GM21717 (cell line): ENCODE data around the gene PAK5.

Experiments
- ATAC-seq: cut with Tn5 transposase; IDR thresholded peaks from one replicate; pipeline ENCODE4 v1.9.1; 2021; ENCODE audit warnings: mild to moderate bottlenecking, moderate library complexity; ENCODE audit not compliant: unreplicated experiment

The PAK5 gene

DNA sequence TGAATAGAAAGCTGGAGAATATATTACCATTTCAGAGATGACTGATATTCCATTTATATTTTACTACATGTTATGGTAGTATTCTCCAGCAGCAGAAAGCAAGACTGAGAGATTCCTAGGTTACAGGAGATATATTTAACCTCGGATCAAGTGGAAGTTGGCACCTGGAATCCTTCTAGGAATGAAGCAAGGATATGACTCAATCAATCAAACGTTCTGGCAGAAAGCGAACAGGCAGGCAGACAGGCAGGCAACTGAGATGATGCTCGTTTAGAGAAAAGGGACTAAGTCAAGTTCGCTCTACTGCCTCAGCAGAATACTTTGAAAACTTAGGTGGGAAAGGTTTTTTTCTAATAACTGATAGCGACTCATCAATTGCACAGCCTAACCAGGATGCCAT is 46.2 kb downstream of the PAK5 start:
- no peak for ATAC-seq

DNA sequence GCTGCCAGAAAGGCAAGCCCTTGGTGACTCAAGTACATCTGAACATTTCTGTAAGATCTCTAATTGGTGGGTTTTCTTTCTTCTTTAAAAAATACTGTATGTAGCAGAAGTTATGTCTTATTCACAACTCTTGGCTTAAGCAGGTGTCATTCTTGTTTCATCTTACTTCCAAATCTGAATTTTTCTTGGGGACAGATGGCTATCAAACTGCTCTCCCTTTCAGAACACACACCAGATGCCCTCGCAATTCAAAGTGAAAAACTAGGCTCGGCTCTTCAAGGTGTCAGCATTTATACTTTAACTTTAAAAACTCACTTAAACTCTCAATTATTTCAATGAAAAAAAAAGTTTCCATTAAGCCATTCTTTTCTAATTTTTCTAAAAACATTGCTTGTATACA is 49.7 kb downstream of the PAK5 start:
- ATAC-seq: no peak

DNA sequence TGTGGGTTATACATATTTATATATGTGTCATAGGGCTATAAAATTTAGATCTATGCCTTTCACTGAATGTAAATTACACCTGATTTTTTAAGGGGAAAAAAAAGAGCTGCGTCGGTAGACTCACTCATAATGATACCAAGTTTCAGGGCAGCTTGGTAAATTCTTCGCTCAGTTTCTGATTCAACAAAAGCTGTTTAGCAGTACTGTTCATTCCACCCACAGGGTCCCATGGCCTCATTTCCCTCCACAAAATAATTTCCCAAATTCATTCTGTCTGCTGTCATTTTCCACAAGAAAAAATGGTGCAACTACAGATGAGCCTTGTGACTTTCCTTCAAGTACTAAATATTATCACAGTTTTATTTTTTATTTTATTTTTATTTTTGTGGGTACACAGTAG is 63.7 kb downstream of the PAK5 start:
- ATAC-seq: no peak

DNA sequence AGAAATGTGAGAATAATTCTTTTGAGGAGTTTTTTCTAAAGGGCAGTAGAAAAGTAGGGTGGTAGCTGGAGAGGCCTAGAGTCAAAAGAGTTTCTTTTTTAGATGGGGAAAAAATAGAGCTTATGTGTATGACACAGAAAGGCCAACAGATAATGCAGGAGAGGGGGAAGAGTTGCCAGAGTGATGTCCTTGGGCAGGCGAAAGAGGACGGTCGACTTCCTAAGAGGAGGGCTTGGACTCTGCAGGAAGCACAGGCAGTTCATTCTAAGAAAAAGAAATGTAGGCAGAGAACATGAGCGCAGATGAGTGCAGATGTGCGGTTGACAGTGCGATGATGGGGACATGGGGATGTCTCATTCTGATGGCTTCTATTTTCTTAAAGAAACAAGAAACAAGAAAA is 68.9 kb downstream of the PAK5 start:
- no peak for ATAC-seq

DNA sequence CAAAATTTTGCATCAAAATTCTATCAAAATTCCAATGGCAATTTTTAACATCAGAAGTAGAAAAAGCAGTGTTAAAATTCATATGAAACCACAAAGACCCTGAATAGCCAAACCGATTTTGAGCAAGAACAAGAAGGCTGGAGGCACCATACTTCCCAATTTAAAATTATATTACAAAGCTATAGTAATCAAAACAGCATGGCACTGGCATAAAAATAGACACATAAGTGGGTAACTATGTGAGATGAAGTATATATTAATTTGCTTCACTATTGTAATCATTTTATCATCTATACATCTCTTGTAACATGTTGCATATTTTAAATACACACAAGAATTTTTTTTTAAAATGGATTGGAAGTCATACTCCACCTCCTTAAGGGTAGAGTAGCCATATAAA is 77.4 kb downstream of the PAK5 start:
- ATAC-seq: no peak

DNA sequence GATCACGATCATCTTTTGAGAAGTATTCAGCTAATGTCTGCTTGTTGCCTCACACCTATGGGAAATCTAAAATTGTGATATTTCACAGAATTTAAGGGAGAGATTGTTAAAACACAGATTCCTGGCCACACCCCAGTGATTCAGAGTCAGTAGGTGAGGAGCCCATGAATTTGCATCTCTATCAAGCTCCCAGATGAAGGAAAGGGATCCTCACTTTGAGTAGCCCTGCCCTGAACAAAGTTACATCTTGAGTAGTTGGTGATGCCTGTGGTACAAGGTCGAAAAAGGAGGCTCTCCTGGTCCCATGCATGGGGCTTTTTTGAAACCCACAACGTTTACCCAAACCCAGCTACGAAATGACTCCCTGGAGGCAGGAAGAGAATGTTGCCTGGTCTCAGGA is 79.5 kb downstream of the PAK5 start:
- ATAC-seq: no peak

DNA sequence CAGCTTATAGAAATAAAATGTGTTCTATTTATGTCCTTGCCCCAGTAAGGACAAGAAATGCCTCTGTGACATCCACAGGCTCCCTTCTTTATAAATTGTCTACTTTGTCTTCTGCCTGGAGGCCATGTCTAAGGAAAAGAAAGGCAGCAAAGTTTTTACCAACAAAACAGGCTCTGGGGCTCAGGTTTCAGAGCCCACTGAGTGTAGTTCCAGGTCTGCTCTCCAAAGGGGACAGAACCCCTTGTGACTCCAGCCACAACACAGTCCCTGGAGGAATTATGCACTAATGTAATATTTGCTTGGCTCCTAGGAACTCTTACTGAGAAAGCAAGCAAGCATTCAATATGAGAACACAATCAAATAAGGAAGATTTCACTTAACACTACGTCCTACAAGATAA is 80.1 kb downstream of the PAK5 start:
- no peak for ATAC-seq

DNA sequence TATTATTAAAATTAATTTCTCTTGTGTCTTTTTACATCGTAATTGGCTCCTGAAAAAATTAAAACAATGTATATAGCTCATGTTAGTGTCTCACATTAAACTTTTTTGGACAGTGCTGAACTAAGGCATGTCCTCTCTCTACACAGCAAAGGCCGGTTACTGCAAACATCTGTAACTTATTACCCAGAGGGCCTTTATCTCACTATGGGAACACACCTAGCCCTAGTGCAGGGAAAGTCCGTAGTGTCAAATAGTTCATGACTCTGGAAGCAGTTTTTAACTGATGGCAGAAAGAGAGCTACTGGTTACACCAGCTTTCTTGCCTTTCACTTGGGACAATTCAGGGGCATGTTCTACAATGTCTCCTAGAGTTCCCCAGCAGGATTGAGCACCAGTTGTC is 82.2 kb downstream of the PAK5 start:
- ATAC-seq: no peak

DNA sequence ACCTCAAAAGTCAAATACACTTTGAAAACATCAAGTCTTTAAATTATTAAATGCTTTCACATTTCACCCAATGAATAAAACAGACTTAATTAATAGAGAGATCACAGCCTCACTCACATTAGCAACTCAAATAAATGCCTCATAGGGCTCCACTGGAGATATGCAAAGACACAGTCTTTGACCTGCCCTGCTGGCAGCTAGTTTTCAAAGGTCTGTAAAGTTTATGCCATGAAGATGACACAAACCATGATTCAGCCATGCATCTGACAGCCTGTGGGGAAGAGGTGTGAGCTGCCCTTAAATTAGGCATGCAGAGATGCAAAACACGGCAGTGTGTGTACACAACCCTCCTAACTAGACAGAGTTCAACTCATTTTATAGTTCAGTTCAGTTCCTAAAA is 83.6 kb downstream of the PAK5 start:
- no peak for ATAC-seq

DNA sequence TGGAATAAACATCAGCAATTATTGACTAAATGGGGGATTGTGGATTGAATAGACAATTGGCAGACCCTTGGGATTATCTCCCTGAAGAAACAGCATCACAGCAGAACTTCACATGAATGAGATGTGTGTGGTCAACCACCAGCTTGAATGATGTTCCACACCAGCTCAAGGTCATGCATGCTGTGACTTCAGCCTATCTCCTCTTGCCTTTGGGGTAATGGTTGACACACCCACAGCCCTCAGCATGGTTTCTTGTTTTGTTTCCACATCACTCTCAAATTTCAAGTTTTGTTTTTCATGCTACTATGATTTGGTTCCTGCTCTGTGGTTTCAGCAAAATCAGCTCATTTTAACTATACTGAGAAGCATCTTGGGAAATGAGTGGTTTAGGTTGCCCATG is 94.3 kb downstream of the PAK5 start:
- ATAC-seq: peak; percentile 53

DNA sequence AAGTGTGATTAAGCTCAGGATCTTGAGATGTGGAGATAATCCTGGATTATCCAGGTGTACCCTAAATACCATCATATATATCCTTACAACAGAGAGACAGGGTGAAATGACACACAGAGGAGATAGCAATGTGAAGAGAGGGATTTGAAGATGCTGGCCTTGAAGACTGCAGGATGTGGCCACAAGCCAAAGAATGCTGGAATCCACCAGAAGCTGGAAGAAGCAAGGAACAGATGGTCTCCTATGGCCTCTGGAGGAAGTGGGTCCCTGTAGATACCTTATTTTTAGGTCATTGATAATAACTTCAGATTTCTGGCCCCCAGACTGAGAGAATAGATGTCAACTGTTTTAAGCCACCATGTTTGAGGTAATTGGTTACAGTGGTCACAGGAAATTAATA is 95.0 kb downstream of the PAK5 start:
- ATAC-seq: no peak

DNA sequence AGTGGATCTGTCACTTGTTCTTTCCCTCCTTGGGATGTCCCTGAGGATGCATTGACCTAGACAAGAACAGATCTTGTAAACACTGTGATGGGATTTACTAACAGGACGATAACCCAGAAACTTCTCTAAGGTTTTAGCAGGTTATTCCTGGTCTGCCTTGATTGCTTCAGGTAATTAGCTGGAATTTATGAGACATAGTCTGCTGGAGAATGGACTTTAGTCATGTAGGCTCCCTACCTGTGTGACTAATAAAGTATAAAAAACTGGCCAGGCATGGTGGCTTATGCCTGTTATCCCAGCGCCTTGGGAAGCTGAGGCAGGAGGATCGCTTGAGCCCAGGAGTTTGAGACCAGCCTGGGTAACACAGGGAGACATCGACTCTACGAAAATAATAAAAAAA is 96.1 kb downstream of the PAK5 start:
- ATAC-seq: no peak

DNA sequence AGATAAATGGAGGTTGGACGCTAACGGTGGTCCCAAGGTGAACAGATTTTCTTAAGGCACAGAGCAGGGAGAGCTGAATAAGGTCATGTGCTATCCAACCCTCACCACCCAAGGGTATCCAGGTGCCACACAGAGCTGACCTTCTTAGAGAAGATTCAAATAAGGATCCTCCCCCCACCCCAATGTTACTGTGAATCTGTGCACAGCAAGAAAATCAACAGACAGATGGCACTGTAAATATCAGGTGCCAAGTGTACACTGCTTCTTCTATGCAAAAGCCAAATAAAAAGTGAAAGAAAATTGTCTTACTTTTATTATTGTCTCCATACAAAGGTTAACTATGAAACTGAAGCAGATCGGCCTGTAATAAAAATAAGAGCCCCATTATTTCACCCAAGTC is 96.9 kb downstream of the PAK5 start:
- ATAC-seq: no peak

DNA sequence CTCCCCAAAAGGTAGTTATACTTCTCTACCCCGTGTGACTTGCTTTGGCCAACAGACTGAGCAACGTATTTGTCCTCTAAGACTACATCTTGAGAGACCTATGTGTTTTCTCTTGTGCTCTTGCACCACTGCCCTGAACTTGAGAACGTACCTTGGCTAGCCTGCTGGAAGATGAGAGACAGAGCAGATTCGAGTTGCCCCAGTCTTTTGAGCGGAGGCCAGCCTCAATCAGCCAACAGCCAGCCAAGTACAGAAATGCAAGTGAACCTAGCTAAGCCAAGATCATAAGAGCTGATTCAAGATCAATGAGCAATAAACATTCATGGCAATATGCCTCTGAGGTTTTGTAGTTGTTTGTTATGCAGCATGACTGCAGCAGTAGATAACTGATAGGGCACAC is 98.4 kb downstream of the PAK5 start:
- no peak for ATAC-seq

DNA sequence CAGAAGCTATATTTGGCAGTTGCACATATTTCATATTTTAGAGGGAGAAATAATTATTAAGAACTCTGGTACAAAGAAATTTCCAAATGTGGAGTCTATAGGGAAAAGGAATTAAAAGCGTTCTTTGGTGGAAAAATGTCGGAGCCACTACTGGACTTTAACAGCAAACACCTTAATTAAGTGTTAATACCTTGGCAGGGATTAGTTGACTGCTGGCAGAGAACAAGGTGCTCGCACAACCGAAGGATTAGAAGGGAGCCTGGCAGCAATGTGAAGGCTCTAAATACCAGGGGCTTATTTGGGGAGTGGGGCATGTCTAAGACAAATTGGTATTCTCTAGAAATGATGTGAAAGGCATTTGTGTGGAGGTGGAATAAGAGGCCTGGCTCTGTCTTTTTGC is 98.9 kb downstream of the PAK5 start:
- no peak for ATAC-seq

DNA sequence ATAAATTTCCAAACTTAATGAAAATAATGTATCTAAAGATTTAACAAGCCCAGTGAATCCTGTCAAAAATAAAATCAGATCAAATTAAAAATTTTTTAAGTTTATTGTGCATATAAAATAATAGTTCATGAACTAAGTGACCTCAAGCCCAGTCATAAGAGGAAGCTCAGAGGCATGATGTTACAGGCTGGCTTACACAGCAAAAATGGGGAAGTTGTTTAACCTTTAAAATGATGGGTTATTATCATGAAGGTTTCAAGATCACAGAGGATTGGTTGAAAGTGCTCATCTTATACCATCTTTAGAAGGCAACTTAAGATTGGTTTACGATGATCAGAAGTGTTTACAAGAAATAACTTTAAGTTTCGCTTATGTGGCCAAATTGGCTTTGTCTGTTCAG is 102.5 kb downstream of the PAK5 start:
- no peak for ATAC-seq

DNA sequence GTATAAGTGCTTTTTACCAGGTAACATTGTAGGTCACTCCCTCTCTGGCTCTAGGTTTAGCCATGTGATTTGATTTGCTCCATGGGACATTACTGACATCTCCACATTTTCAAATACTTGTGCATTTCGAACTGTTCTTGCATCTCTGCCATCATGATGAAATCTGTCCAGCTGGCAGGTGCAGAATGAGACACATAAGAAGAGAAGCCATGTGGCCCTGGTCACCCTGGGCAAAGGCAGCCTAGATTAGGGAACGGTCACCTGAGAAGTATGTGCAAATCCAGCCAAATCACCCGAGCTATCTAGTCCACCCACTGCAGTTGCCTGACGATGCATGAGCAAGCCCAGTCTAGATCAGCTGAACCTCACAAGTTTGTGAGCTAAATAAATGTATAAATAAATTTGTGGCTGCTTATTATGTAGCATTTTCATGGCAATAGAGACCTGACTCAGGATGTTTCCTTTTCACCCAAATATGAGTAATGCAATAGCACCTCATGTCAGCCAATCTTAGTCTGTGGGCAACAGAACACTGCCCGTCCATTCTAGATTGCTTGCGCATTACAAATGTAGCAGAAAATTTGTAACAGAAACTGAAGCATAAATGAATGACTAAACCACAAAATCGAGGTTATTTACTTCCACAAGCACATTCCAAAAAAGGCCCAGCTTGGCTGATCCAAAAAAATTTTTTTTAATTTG is 115.2 kb downstream of the PAK5 start:
- ATAC-seq: no peak

DNA sequence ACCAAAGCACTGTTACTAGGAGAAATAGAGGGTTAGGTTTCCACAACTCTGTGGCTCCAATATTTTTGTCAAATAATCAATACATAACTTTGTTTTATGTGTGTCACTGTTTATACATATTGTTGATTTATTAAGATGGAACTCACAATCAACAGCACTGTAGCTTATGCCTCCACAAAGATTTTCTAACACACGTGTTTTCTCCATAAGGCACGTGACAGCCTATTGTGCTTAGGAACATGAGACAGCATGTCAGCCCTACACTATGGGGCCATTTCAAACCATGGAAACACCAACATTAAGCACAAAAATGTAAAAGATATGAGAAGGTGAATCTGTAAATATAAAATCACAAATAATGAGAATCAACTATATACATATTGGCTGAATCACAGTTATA is 127.0 kb downstream of the PAK5 start:
- ATAC-seq: no peak

DNA sequence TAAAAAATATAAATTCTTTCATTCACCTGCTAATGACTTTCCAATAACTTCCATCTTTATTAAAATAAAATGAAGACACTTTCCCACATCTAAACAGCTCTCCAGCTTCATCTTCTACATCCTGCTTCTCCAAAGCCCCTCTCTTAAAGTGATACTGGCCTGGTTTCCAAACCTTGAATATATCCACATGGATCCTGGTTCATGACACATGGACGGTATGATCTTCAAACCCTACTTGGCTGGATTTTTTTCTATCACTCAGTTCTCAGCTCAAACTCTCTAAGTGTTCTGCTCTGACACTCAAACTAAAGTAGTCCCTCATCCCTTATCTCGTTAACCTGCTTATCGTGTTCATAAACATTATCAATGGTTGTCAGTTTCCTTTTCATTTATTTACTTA is 128.2 kb downstream of the PAK5 start:
- ATAC-seq: no peak

DNA sequence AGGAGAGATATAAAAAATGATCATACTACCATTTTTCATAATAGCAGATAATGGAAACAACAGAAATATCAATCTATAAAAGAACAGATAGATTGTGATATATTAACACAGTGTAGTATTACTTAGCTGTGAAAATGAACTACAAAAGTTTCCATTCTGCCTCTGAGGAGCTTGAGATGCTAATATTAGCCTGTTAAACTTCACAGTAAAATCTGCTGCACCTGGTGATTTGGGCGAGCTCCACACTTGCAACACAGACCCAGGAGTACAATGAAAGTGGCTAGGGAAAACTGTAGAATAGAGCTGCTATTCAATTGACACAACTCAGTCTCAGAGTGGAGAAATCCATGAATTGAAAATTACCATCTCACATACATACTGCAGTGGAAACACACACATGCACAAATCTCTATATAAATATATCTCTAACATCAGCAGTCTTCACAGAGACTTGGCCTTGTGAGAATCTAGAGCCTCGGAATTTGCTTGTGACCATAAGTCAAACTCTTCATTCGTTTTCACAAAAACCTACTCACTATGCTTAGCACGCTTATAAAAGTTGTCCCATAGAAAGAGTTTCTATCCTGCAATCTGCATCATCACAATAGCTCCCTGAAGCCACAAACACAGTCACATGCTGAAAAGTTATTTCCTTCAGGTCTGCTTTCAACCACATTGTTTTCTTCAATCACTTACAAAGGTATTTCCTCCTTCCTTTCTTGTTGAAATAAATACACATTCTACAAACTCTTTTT is 133.0 kb downstream of the PAK5 start:
- ATAC-seq: no peak

DNA sequence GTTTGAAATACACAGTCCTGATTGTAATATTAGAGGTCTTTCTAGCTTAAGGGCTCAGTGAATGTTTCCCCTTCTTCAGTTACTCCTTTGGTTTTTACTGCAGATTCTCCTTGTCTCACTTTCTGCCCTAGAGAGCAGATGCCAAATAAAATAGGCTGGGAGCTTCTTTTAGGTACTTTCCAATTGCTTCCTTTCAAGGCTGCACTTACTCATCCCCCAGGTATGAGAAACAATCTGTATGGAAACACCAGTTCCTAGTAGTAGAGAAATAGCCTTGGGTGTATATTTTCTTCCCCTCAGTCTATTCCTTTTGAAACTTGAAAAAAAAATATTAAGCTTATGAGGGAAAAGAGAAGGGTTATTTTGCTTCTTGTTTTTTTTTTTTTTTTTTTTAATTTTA is 139.7 kb downstream of the PAK5 start:
- no peak for ATAC-seq

DNA sequence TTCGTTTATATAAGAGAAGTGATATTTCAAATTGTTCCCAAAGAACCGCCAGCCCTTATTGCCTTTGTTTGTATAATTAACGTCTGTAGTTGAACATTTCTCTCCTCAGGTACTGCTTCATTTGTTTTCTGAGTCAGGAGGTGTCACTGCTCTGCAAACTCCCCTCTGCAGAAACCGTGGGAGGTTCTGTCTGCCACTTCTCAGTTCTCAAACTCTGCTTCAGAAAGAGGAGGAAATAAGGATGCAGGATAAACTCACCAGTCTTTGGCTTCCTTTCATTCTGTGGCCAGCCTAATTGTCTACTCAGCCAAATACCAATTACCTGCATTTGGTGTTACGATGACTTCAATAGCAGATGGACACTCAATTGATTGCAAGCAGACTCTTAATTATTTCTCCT is 149.8 kb downstream of the PAK5 start:
- ATAC-seq: no peak

DNA sequence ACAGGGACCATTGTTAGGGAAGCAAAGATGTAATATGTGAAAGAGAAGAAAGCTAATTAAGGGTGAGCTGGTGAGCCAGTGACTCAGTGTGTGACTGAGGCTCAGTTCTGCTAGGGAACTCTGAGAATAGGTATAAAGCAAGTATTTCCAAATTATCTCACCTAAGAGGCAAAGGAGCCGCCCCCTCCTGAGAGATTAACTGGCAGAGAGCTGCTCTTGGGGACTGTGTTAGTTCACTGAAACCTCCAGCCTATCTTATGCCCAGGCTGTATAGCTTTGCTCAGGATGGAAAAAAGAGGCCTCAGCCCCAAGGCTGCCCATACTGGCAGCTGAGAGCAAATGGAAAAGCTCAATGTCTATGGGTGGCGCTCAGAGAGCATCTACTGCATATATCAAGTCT is 152.0 kb downstream of the PAK5 start:
- no peak for ATAC-seq
